HG02798 (cell line): ENCODE measurements around the gene GPAT2.
"Not testable (repeated sequence)": the region's sequence is repeated elsewhere in the genome, so short reads cannot be mapped to it uniquely, and the experiment has no call there.

Experiments
- ATAC-seq: cut with Tn5 transposase; IDR thresholded peaks from one replicate; pipeline ENCODE4 v1.9.1; 2021; ENCODE audit warnings: mild to moderate bottlenecking; ENCODE audit not compliant: unreplicated experiment, poor library complexity

Gene GPAT2

DNA sequence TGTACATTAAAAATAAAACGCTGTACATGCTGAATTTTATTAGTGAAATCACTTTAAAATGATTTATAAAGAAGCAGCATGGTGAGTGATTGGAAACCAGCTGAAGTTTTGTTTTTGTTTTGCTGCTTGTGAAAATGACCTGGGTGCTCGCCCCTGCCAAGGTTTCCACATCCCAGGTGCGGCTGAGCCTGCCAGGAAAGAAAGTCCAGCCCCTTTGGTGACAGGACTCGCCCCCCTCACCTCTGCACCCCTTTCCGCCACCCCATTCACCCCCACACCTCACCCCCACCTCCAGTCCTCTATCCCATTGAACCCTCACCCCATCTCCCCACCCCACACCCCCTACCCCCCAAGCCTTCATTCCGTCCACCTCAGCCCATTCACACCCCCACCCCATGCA lies 43.8 kb downstream of the GPAT2 start:
- ATAC-seq, result not testable (repeated sequence)
